CD4-positive, alpha-beta T cell treated with Interleukin-4 for 1 hour (primary cell): ENCODE data around the gene DPP6.

Experiments used
- DNase-seq, 2 donors: peaks; one replicate each; pipeline ENCODE4 v3.0.0-alpha.2; 2020 to 2022

The DPP6 gene

DNA sequence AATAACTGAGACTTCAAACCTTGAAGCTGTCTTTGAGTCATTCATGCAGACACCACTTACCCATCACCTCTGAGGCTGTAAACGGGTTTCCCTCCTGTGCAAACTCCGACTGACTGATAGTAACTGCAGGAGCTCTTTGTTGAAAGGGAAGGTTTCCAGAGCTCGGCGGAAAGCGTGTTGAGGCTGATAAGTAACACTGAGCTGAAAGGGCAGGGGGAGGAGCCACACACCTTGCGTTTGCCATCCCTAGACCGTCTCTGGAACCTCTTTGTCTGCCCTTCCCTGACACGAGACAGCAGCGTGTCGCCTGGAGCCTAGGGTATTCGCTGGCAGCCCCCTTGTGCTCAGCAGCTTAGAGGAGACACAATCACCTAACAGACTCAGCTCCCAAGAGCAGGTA, 816.7 kb downstream of the DPP6 start:
- DNase-seq: no peak

DNA sequence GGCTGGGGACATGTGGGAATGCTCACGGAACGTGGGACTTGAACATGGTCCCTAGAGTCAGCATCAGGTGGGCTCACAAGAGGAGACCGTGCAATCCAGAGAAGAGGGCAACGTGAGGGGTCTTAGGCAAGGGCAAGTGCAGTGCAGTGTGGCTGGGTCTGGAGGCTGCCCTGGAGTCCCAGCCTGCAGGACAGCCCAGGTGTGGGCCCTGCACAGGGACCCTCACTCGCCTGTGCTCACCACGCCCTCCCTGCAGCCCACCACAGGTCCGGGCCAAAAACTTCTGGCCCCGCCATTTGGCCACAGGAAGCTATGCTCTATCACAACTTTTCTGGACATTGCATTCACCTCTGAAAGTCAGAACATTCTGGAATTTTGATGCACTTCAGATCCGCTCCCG, 817.2 kb downstream of the DPP6 start:
- DNase-seq: no peak

DNA sequence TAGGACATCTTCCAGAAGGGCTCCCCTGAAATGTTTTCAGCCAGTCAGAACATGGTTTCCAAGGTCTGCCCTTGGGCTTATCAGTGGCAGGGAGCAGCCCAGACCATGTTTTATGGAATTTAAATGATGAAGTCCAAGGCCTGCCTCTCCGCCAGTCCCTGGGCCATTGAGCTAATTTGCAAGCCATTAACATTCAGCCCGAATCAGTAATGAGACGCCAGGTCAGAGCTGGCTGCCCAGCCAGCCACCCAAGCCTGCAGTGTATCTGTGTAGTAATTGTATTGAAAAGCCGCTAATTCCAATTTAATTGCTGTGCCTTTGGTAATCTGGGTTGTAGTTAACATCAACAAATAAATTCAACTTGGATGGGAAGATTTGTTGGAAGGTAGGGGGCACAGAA, 819.3 kb downstream of the DPP6 start:
- no peak for DNase-seq

DNA sequence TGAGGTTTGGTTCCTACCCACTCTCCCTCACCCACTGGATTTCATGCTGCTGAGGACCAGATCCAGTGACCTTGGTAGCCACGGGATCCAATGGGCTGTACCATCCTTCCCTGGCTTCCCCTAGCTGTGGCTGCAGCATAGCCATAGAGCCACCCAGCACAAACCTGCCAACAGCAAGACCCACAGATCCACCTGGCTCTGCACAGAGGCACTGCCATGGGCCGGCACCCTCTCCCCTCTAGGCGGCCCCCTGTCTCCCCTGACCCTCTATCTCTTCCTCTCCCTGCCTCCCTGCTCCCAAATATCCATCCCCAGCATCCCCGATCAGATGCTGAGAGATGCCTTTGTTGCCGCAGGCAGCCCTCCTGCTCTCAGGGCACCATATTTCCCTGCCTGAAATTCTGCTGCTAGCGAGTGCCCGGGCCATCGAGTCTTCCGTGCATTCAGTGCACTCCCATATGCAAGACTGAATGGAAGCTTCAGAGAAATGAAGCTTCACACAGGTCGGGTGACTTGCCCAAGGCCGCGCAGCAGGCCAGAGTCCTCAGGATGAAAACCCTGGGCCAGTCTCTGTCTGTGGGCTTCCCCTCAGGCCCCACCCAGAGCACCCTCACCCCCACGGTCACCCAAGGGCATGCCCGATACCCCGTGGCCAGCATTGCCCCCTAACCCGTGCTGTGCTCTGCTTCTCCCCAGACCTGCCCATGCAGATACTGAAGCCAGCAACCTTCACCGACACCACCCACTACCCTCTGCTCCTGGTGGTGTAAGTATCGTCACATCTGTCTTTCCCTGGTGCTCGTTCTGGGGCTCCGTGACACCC, 819.9 kb downstream of the DPP6 start:
- DNase-seq: no peak

DNA sequence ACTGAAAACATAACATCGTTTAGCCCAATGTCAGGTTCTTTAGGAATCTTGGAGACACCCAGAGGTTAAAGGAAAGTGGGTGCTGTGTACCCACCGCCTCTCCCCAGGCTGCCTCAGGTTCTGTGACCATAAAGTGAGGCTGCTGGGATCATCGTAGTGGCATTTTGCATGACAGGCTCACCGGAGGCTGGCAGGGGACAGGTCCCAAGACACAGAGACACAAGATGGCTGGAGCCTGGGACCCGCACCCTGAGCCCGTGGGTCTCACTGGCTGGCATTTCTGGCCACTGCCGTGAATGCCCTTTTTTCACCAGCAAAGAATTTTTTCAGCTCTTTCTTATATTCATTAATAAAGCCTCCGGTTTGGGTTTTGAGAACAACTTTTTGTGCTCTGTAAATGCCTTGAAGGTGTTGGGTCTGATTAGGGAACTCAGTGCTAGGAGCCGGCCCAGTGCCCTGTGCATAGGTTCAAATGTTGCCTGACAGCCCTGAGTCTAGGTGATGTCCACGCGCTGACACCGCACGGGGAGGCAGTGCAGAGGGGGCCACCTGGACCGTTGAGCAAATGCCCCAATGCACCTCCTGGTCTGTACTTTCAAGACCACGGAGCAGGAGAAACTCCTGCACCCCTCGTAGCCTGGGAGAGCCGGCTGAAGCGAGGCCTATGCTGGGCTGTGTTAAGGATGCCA, 820.8 kb downstream of the DPP6 start:
- DNase-seq: no peak

DNA sequence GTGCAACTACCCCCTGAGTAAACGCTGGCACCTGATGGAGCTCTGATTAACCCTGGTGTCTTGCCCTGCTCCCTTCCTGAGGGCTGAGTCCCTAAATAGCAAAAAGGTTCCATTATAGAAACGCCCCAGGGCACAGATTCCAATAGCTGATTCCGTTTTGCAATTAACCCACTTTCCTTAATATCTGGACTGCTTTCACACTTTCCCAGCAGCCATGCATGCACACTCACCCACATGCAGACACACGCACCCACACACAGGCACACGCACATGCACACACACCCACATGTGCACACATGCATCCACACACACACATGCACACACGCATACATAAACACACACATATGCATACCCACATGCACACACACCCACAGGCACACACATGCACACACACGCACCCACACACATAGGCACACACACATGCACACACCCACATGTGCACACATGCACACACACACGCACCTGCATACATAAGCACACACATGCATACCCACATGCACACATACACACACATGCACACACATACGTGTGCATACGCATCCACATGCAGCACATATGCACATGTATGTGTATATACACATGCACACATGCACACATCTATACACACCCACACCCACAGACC, 821.4 kb downstream of the DPP6 start:
- no peak for DNase-seq

DNA sequence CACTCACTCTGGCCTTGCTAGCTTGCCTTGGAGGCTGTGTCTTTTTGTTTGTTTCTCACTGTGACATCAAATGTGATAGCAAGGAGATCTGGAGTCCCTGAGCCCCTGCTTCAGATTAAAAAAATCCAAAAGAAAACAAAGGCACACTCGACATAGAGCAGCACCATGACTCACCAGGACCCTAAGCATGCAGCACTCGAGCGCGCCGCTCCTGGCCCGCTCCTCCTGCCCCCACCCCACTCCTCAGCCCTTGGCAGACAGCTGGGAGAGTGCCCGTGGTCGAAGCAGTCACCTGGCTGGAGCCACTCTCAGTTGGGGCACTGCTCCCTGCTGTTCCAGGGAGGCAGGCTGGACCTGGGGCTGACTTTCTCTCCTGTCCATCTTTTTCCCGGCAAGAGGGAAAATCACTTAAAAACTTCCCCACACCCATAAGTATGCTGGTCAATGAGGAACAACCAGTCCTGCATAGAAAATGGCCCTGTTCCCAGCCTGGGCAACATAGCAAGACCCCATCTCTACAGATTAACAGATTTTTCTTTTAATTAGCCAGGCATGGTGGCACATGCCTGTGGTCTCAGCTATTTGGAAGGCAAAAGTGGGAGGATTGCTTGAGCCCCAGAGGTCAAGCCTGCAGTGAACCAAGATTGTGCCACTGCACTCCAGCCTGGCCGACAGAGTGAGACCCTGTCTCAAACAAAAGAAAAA, 822.4 kb downstream of the DPP6 start:
- DNase-seq: no peak

DNA sequence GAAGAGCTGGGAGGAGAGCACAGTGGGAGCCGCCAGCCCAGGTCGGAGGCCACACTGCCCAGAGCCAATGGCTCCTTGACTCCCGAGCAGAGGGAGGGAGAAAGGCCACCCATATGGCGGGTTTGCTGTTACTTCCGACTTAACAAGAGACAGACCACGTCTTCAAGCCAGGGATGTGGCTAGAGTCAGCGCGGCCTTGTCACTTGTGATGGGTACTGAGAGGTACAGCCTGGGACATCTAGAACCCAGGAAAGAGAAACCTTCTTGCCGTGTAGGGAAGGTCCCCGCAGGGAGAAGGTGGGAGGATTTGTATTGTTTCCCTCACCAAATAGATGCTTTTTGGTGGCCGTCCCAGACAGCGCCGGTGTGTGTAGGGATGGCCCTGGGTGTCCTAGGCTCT, 823.1 kb downstream of the DPP6 start:
- DNase-seq: no peak

DNA sequence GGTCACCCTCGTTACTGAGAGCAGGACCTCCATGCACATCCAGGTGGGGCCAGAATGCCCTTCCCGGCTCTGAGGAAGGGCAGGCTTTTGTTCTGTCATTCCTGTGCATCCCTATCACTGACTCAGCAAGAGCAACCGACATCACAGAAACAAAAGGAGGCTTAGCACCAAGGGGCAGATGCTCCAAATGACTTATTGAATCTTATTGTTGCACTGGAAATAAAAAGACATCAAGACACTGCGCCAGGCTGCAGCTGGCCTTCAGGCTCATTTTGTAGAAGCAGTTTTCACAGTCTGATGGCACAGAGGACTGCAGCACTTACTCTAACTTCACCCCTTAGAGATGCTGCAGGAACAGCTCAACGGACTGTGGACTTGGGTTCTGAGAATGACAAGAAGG, 824.3 kb downstream of the DPP6 start:
- no peak for DNase-seq

DNA sequence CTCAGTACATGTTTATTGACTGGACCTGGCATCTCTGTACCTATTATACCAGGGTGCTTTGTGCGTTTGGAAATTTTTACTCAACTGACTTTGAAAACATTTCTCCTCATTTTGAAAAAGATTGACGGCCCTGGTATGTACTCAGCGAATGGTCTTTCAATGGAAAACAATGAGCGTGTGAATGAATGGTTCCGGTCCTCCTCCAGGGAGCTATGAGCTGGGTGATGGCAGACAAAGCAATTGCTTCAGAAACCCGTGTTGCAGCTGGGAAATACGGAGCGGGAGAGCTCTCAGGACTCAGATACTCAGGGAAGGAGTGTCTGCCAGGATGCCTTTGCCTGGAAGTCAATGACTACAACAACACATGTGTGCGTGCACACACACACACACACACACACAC, 824.8 kb downstream of the DPP6 start:
- no peak for DNase-seq

DNA sequence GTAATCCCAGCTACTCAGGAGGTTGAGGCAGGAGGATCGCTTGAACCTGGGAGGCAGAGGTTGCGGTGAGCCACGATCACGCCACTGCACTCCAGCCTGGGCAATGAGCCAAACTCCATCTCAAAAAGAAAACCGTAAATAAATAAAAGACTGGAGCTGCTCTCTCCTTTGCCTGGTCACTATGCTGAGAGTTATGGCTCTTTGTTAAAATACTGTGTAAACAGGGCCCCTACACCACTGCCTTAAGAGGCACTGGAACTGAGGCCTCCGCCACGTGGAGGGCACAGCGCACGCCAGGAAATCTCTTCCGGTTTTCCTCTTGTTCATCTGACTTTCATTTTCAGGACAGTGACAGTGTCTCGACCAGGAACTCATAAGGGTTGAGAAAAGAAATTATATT, 827.4 kb downstream of the DPP6 start:
- no peak for DNase-seq

DNA sequence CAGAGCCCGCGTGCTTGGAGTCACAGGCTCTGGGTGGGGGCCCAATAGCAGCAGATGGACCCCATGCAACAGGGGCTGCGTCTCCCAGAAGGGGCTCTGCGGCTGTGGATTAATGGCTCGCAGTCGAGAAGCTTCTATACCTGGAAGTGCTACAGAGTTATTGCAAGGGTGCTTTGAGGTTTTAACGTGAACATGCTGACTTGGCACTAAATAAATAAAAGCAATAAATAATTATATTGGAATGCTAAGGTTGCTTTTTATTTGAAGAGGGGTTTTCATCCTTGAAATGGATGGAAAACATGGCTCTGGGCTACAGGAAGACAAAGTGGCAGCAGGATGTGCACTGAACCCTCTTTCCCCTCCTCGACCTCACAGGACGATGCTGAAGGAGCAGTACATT, 828.3 kb downstream of the DPP6 start:
- no peak for DNase-seq

DNA sequence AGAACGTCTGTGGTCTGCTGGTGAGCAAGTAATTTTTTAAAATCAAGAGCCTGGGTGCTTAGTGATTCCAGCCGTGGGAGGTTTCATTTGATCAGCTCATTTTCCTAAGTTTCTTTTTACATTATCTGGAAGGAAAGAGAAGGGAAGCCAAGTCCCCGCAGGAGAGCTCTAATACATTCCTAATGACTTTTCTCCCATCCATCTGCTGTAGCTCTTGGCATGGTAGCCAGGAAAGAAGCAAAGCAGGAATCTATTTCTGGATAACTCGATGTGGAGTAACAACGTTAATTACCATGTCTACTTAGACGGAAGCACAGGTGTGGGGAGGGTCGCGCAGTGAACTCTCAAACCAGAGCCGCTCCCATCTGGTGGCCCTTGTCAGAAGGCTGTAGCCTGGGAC, 828.8 kb downstream of the DPP6 start:
- no peak for DNase-seq

DNA sequence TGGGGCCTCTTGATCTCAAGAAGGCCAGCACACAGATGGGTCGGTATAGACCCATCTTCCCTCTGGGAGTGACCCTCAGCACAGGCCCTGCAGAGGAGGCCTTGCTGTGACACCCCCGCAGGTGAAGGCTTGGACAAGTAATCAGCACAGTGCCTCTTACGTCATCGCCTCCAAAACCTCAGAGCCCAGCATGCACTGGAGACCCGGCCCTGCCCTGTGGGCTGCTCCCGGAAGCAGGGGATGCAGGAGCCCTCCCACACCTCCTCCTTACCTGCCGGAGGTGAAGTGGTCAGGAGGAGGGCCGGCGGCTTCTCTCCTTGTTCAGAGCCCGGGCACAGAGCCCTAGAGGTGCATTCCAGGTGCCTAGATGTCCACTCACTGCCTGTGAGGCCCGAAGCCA, 829.3 kb downstream of the DPP6 start:
- DNase-seq: no peak

DNA sequence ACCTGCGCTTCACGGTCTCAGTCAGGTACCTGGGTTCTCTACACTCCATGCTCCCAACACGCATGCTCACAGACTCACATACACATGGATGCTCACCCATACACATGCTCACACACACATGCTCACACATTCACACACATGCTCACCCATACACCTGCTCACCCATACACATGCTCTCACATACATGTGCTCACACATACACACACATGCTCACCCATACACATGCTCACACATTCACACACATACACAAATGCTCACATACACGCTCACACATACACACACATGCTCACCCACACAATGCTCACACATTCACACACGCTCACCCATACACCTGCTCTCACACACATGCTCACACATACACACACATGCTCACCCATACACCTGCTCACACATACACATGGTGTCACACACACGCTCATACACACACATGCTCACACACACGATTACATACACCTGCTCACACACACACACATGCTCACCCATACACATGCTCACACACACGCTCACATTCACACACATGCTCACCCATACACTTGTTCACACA, 830.8 kb downstream of the DPP6 start:
- DNase-seq: no peak

DNA sequence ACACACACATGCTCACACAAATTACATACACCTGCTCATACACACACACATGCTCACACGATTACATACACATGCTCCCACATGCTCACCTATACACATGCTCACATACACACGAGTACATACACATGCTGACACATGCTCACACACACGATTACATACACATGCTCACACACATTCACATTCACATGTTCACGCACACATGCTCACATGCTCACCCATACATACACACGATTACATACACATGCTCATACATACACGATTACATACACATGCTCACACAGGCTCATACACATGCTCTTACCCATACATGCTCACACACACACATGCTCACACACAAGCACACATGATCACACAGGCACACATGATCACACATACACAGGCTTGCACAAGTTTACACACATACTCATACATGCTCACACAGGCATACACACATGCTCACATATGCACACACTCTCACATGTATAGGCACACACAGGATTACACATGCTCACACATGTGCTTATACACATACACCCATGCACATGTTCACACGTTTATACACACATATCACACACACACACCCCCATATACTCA, 832.2 kb downstream of the DPP6 start:
- DNase-seq: no peak

DNA sequence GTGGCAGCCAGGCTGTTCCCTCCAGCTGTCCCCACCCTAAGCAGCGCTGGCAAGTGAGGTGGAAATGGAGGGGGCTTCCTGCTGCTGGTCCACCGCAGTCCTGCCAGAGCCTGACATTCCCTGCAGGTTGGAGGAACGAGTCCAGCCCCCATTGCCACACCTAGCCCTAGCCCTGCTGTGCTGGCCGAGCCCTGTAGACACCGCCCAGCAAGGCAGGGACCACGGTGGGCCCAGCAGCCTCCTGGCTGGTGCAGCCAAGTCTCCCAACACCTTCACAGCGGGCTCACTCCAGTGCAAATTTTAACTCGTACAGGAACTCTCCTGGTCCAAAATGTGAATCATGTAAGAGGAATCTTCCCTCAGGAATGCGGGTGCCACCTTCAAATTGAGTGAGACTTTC, 834.4 kb downstream of the DPP6 start:
- no peak for DNase-seq

DNA sequence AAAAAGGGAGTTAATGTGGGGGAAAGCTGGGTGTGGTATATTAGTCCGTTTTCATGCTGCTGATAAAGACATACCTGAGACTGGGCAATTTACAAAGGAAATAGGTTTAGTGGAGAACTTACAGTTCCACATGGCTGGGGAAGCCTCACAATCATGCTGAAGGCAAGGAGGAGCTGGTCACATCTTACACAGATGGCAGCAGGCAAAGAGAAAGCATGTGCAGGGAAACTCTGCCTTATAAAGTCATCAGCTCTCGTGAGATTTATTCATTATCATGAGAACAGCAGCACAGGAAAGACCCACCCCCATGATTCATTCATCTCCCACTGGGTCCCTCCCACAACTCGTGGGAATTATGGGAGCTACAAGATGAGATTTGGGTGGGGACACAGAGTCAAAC, 836.5 kb downstream of the DPP6 start:
- DNase-seq: no peak

DNA sequence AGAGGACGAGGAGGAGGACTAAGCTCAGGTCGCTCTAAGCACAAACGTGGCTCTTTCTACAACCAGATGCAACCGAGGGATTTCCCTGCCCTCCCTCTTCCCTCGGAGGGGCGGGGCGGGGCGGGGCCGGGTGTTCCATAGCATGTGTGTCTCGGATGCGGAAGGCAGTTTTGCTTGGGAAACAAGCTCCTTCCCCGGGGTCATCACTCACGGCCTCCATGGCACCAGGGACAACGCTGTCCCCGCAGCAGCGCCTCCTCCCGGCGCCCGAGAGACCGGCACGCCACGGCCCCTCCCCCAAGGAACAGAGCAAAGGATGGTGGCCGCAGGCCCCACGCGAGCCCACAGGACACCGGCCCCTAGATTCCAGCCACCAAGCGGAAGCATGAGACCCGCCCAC, 840.3 kb downstream of the DPP6 start:
- no peak for DNase-seq

DNA sequence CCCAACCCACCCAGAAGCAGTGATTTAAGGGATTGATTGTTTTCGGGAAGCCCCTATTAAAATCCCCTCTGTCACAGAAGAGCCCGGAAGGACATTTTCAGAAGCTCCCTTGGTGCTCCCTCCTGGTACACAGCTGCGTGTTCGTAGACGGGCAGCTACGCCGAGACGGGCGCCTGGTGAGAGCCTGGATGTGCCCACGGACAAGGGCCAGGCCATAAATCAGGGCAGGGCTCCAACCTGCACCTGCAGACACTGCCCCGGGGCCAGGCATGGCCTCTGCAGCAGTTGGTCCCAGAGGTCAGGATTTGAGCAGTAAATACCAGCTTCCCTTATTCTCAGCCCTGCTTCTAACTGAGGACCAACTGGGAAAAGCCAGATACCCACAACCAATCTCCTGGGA, 843.9 kb downstream of the DPP6 start:
- no peak for DNase-seq

DNA sequence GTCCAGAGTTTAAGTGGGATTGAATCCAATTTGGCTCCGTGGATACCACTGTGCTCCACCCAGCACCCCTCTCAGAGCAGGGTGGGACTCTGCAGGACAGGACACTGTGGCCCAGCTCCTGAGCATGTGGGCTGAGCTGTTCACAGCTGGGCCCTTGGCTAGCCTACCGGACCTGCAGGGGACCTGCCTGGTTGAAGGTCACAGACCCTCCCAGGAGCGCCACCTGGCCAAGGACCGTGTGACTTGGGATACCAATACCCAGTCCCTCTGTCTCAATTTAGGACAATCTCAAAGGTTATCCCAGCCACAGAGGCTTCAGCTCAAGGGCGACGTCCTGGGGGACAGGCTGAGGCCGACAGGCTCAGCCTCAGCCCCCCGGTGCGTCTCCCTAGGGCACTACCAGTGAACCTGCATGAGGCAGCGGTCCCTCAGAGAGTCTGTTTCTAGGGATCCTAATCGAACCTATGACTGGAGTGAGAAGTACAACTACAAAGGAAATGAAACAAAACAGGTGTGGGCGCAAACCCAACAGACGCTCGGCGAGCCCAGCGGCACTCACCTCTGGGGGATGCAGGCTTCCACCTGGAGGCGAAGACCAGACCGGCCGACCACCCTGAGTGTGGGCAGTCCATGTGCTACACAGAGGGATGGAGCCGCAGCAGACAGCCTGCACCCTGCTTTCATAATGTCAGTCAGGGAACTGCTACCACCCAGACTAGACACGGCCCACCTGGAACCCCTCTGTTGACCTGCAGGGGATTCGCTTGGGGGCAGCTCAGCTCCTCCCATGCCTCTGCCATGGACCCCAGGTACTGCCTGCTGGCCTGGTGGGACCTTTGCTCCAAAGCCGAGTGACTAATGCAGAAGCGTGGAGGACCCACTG, 847.0 kb downstream of the DPP6 start:
- DNase-seq: no peak

DNA sequence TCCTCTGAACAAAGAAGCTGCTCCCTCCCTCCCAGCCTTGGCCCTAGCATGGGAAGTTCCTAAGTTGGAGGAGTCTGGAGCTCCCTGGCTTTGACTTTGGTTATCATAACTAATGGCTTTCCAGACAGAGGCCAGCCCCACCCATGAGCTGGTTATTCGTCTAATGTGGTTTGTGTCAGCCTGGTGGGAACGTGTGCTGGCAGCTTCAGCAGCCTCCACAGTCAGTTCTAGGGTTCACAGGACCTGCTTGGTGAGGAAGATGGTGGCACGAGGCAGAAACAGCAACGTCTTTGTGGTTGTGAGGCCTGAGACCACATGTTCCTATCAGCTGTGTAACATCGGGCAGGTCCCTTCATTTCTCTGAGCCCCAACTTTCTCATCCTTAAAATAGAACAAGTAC, 847.7 kb downstream of the DPP6 start:
- no peak for DNase-seq
